HL-60/S4 treated with phorbol 12-myristate 13-acetate at 8.2 ng/mL for 4 days and 3 days (cell line): Measurements from ENCODE around the gene SH2D3A.

ENCODE experiments used
- in situ Hi-C: fragments of 300-500 bp; cut with MboI; formaldehyde crosslinking; loops from 2 replicates; pipeline ENCODE4 v1.15.0; 2022; ENCODE audit warnings: low sequenced_read_pairs

Gene SH2D3A

GRCh38 chr19:6723738-6724137, 43.5 kb downstream of the SH2D3A start:
- in situ Hi-C loops = no loop called here

GRCh38 chr19:6723108-6723618, 44.1 kb downstream of the SH2D3A start:
- in situ Hi-C loops = no loop called here

GRCh38 chr19:6721773-6722172, 45.5 kb downstream of the SH2D3A start:
- in situ Hi-C loops = no loop called here

DNA sequence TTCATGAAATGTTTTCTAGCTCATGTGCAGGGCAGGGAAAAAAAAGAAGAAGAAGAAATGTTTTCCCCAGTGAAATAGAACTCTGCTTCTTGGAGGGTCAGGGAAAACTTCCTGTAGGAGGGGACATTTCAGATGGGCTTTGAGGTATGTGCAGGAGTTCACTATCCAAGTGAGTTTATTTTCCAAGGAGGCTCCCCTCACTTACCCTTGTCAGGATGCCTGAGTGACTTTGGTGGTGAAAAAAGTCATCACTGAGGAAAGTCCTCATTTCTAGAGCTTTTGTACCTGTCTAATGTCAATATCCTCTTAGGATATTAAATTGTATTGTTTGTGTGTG, 46.1 kb downstream of the SH2D3A start:
- in situ Hi-C loops = no loop called here

- in situ Hi-C loops = no loop called here
Observed at GRCh38 chr19:6720369-6721137, 46.7 kb downstream of the SH2D3A start, which contains the start of gene C3. C3 (minus strand) TSS chr19:6720650; CDS start chr19:6720589, 61 bp downstream.

GRCh38 chr19:6719992-6720368, 47.3 kb downstream of the SH2D3A start:
- in situ Hi-C loops = no loop called here

GRCh38 chr19:6719540-6719861, 47.7 kb downstream of the SH2D3A start:
- in situ Hi-C loops = no loop called here

GRCh38 chr19:6718741-6719539, 48.3 kb downstream of the SH2D3A start:
- in situ Hi-C loops = no loop called here

GRCh38 chr19:6718111-6718740, 49.0 kb downstream of the SH2D3A start:
- in situ Hi-C loops = no loop called here

DNA sequence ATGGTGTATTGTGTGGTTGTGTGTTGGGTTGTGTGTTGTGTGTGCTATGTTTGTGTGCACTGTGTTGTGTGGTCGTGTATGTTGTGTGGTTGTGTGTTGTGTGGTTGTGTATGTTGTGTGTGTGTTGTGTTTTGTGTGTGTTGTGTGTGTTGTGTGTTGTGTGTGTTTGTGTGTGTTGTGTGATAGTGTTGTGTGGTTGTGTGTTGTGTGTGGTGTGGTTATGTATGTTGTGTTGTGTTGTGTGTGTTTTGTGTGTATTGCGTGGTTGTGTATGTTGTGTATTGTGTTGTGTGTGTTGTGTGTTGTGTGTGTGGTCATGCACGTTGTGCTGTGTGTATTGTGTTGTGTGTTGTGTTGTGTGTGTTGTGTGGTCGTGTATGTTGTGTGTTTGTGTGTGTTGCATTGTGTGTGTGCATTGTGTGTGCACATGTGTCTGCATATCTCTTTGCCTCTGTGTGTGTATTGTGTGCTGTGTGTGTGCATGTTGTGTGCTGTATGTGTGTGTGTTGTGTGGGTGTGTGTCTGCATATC, 49.7 kb downstream of the SH2D3A start:
- in situ Hi-C loops = no loop called here

GRCh38 chr19:6717036-6717435, 50.2 kb downstream of the SH2D3A start:
- in situ Hi-C loops = no loop called here

DNA sequence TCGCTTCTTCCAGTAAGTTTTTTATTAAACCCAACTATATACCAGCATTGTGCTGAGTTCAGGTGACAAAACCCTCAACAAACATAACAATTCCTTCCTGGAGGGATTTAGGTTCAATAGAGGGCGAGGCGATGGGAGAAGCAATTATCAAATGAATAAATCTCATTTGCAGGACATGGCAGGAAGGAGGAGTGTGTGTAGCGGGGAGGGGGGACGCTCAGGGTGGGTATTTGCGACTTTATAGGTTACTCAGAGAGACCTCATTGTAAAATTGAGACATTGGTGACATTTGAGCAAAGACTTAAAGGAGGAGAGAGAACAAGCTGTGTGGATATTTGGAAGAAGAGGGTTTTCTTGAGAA, 50.6 kb downstream of the SH2D3A start:
- in situ Hi-C loops = no loop called here

DNA sequence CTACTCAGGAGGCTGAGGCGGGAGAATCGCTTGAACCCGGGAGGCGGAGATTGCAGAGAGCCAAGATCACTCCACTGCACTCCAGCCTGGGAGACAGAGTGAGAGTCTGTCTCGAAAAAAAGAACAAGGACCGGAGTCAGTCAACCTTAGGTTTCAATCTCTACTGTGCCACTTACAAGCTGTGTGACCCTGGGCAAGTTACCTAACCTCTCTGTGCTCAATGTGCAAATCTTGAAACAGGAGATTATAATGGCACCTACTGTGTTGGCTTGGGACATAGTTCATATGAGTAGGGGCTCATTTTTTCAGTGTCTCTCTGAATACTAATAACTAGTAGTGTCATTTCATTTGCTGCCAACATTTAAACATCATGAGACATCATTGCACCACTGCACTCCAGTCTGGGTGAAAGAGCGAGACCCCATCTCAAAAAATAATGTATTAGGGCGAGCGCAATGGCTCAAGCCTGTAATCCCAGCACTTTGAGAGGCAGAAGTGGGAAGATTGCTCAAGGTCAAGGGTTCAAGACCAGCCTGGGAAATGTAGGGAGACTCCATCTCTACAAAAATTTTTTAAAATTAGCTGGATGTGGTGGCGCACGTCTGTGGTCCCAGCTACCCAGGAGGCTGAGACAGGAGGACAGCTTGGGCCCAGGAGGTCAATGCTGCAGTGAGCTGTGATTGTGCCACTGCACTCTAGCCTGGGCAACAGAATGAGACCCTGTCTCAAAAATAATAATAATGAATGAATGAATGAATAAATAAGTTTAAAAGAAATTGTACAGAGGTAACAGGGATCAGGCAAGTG, 52.3 kb downstream of the SH2D3A start:
- in situ Hi-C loops = no loop called here

- in situ Hi-C loops = no loop called here
Observed at GRCh38 chr19:6713773-6714692, 53.2 kb downstream of the SH2D3A start.

DNA sequence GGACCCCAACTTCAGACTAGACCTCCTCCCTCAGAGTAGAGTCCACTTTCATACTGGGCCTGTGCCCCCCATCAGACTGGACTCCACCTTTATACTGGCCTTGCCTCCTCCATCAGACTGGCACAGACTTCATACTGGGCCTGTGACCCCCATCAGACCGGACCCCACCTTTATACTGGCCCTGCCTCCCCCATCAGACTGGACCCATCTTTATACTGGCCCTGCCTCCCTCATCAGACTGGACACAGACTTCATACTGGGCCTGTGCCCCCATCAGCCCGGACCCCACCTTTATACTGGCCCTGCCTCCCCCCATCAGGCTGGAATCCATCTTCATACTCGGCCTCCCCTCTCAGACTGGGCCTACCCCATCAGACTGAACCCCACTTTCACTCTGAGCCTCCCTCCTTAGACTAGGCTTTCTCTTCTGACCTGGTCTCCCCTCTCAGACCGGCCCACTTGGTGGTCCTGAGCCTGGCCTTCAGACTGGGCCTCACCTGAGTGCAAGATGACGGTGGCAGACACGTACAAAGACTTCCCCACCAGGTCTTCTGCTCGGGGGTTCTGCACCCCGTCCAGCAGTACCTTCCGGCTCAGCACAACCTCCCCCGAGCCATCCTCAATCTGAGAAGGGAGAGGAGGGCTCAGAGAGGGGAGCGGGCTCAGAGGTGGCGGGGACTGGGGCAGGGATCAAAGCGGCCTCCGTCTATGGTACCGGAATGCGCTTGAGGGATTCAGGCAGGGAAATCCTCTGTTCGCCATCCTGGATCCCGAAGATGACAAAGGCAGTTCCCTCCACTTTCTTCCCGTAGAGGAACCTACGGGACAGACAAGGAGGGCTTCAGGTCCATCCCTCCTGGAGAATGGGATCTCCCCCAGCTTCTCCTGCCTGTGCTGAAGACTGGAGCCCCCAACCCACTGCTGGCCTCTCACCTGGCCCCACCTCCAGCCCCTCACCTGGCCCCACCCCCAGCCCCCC, 54.3 kb downstream of the SH2D3A start:
- in situ Hi-C loops = no loop called here

- in situ Hi-C loops = no loop called here
Observed at GRCh38 chr19:6712231-6712630, 55.0 kb downstream of the SH2D3A start.

DNA sequence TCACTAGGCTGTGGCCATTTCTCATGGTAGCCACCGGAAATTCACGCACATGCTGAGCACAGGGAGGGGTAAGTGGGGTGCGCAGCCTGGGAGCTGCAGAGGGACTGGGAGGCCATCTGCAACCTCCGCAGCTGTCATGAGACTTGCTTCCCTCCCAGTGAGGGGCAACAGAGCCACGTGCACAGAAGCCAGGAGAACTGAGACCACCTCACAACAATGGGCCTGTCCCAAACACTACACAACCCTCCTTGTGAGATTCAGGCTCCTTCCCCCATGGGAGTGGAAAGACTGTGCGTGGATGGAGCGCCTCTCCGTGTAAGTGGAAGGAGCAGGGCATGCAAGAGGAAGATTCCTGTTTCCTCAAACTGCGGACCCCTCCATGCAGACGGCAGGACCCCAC, 55.6 kb downstream of the SH2D3A start:
- in situ Hi-C loops = no loop called here

DNA sequence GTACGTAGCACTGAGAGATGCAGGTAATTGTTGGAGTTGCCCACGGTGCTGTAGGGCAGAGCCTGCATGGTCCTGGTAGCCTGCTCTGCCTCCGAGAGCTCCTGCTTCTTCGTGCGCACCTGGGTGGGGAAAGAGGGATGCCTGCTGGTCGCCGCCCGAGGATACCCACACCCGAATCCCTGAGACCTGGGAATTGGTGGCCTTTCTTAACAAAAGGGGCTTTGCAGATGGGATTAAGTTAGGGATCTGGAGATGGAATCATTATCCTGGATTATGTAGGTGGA, 56.2 kb downstream of the SH2D3A start:
- in situ Hi-C loops = no loop called here
